Measurements from ENCODE around the gene EBF3. TPM values are rescaled to one million over a fixed set of nuclear protein-coding genes. Genes with fewer than 3 reads are reported as not detected.
A peak's percentile ranks its signal among the peaks of the same experiment; 100 is the strongest.

EBF3 gene
- total RNA-seq, 2 donors from 2014 or later, result 0.44 to 2.0 TPM

- Histone ChIP-seq H3K36me3 (ENCODE audit: control insufficient read depth, insufficient read depth, low read length) (no peaks in the 10 kb centered on the region), H3K9ac (ENCODE audit: extremely low read depth, low read length, poor library complexity, severe bottlenecking) (no peak overlapping the region), H3K4me3 (ENCODE audit: low read length) (no peak overlapping the region), H3K4me1 (ENCODE audit: control insufficient read depth, insufficient read depth, low read length) (peaks cover 12% of the 10 kb centered on the region), H3K27ac (ENCODE audit: low read depth, low read length) (peak overlapping the region; percentile 94), H3K9me3 (ENCODE audit: control insufficient read depth, low read length) (no peaks in the 10 kb centered on the region), H3K27me3 (ENCODE audit: control insufficient read depth, insufficient read depth, low read length, poor library complexity, severe bottlenecking) (no peaks in the 10 kb centered on the region)
- Mint-ChIP-seq H3K27ac (no peak overlapping the region), H3K27me3 (ENCODE audit: insufficient read depth) (no peaks in the 10 kb centered on the region), H3K4me1 (peaks cover 31% of the 10 kb centered on the region), H3K9me3 (no peaks in the 10 kb centered on the region), H3K36me3 (ENCODE audit: low read depth) (no peaks in the 10 kb centered on the region), H3K4me3 (no peak overlapping the region)
- WGBS, 2 experiments (ENCODE audit: insufficient coverage in 1 of 2, insufficient read length in 1 of 2), result 69 to 74% methylated on average over 5 to 18 of the region's 18 CpGs
- DNase-seq, result no peak
- no peak for TF ChIP-seq CTCF (conservative IDR thresholded peaks at IDR 0.05)
Observed at GRCh38 chr10:129868449-129869035, 95.5 kb downstream of the EBF3 start.

DNA sequence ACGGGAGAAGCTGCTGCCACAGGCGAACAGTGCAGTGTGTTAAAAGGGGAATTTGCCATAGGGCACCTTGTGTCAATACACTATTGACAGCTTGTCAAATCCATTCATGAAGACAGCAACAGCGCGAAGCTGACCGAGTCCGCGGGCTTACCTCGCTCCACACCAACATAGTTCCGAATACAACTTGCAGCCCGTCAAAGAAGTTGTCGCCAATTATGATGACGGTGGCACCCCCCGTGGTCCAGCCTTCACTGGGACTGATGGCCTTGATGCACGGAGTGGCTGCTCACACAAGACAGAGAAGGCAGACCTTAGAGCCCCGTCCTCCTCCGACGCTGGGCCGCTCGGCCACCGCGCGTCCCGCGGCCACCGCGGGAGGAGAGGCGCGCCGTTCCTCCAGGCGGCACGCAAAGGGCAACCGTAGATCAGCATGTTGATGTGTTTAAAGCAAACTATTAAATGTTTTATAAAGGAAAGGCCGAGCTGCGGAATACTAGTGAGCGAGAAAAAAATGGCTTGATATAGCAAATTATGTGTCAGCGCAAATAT is 96.4 kb downstream of the EBF3 start:
- WGBS, 2 experiments (ENCODE audit: insufficient coverage in 1 of 2, insufficient read length in 1 of 2), result 95 to 96% methylated on average over 27 to 36 of the region's 36 CpGs

DNA sequence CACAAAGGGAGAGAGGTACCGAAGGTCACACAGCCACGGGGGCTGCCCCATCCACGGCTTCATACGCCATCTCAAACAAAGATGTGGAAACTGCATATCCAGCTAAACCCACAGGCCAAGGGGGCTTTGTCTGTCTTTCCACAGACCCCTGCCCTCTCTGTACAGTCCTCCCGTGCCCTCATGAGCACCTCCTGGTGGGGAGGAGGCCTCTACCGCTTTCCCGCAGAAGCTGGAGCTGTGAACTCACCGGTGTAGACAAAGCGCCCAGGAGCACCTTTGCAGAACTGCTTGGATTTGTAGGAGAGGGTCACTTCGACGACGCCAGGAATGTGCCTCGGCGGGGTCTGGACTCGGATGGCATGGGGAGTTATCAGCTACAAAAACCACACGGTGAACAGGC is 97.2 kb downstream of the EBF3 start:
- Mint-ChIP-seq H3K4me3 (no peak overlapping the region), H3K27me3 (ENCODE audit: insufficient read depth) (no peaks in the 10 kb centered on the region), H3K4me1 (peaks cover 27% of the 10 kb centered on the region), H3K9me3 (no peaks in the 10 kb centered on the region), H3K27ac (no peak overlapping the region), H3K36me3 (ENCODE audit: low read depth) (no peaks in the 10 kb centered on the region)
- H3K27ac ChIP-seq (ENCODE audit: low read depth, low read length), result peak overlapping the region; percentile 51
- peak; percentile 48 for TF ChIP-seq CTCF (conservative IDR thresholded peaks at IDR 0.05)
- WGBS, 2 experiments (ENCODE audit: insufficient coverage in 1 of 2, insufficient read length in 1 of 2), result 97 to 98% methylated on average over 11 to 16 of the region's 16 CpGs
- no peaks in the 10 kb centered on the region for H3K27me3 ChIP-seq (ENCODE audit: control insufficient read depth, insufficient read depth, low read length, poor library complexity, severe bottlenecking)
- H3K4me1 ChIP-seq (ENCODE audit: control insufficient read depth, insufficient read depth, low read length), result peaks cover 12% of the 10 kb centered on the region
- no peaks in the 10 kb centered on the region for H3K9me3 ChIP-seq (ENCODE audit: control insufficient read depth, low read length)
- no peaks in the 10 kb centered on the region for H3K36me3 ChIP-seq (ENCODE audit: control insufficient read depth, insufficient read depth, low read length)
- no peak overlapping the region for H3K4me3 ChIP-seq (ENCODE audit: low read length)
- no peak overlapping the region for H3K9ac ChIP-seq (ENCODE audit: extremely low read depth, low read length, poor library complexity, severe bottlenecking)
- DNase-seq, result no peak

More for the DNA sequence above, 96.4 kb downstream of the EBF3 start:
- no peak for DNase-seq
- peak overlapping the region; percentile 94 for H3K27ac ChIP-seq (ENCODE audit: low read depth, low read length)
- H3K9ac ChIP-seq (ENCODE audit: extremely low read depth, low read length, poor library complexity, severe bottlenecking), result no peak overlapping the region
- no peaks in the 10 kb centered on the region for H3K27me3 Mint-ChIP-seq (ENCODE audit: insufficient read depth)
- H3K27me3 ChIP-seq (ENCODE audit: control insufficient read depth, insufficient read depth, low read length, poor library complexity, severe bottlenecking), result no peaks in the 10 kb centered on the region
- TF ChIP-seq CTCF (conservative IDR thresholded peaks at IDR 0.05), result no peak
- H3K27ac Mint-ChIP-seq, result no peak overlapping the region
- no peak overlapping the region for H3K4me3 ChIP-seq (ENCODE audit: low read length)
- no peaks in the 10 kb centered on the region for H3K9me3 ChIP-seq (ENCODE audit: control insufficient read depth, low read length)
- no peak overlapping the region for H3K4me3 Mint-ChIP-seq
- H3K36me3 Mint-ChIP-seq (ENCODE audit: low read depth), result no peaks in the 10 kb centered on the region
- H3K9me3 Mint-ChIP-seq, result no peaks in the 10 kb centered on the region
- peaks cover 35% of the 10 kb centered on the region for H3K4me1 Mint-ChIP-seq
- peaks cover 12% of the 10 kb centered on the region for H3K4me1 ChIP-seq (ENCODE audit: control insufficient read depth, insufficient read depth, low read length)
- H3K36me3 ChIP-seq (ENCODE audit: control insufficient read depth, insufficient read depth, low read length), result no peaks in the 10 kb centered on the region
